ENCODE measurements around the gene OR52E4.

Gene OR52E4

DNA sequence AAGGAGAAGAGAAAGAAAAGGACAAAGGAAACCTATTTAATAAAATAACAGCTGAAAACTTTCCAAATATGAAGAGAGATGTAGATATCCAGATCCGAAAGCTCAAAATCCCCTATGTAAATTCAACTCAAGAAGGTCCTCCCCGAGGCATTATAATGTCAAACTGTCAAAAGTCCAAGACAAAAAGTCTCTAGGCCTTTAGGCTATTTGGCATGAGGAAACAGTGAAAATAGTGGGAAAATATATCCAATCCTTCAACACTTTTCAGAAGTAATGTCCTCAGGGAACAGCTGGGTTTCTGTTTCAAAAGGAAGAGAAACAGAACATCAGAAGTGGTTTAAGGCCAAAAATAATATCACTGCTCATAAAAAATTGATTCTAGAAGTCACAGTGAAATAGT, 1.9 kb upstream of the OR52E4 start:
- Histone ChIP-seq H3K4me3 (ENCODE audit: low read depth, low read length) (no peak overlapping the region), H3K27ac (ENCODE audit: extremely low read depth, low read depth, low read length) (no peak overlapping the region), H3K4me1 (ENCODE audit: control insufficient read depth, insufficient read depth, low read length) (no peaks in the 10 kb centered on the region), H3K36me3 (ENCODE audit: control insufficient read depth in 2 of 2, insufficient read depth in 1 of 2, low read length in 2 of 2) (no peaks in the 10 kb centered on the region), H3K9me3 (ENCODE audit: control insufficient read depth, insufficient read depth, low read depth, low read length) (no peaks in the 10 kb centered on the region)
- POLR2A ChIA-PET, result no interaction called here
- CTCF ChIA-PET, result no interaction called here
- TF ChIP-seq BCL11A (tag by site-specific recombination; IDR thresholded peaks at IDR 0.05; ENCODE audit: low read depth) (no peak), GLIS2 (tag by site-specific recombination; IDR thresholded peaks at IDR 0.05) (no peak), ZNF560 (tag by site-specific recombination; IDR thresholded peaks at IDR 0.05; ENCODE audit: borderline replicate concordance) (no peak), ZNF747 (tag by site-specific recombination; IDR thresholded peaks at IDR 0.05) (no peak), OVOL3 (tag by site-specific recombination; IDR thresholded peaks at IDR 0.05) (no peak)
- TF ChIP-seq, protein P1, sequence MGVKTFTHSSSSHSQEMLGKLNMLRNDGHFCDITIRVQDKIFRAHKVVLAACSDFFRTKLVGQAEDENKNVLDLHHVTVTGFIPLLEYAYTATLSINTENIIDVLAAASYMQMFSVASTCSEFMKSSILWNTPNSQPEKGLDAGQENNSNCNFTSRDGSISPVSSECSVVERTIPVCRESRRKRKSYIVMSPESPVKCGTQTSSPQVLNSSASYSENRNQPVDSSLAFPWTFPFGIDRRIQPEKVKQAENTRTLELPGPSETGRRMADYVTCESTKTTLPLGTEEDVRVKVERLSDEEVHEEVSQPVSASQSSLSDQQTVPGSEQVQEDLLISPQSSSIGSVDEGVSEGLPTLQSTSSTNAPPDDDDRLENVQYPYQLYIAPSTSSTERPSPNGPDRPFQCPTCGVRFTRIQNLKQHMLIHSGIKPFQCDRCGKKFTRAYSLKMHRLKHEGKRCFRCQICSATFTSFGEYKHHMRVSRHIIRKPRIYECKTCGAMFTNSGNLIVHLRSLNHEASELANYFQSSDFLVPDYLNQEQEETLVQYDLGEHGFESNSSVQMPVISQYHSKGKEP (tag by site-specific recombination; IDR thresholded peaks at IDR 0.05), result no peak
- TF ChIP-seq, protein P2, sequence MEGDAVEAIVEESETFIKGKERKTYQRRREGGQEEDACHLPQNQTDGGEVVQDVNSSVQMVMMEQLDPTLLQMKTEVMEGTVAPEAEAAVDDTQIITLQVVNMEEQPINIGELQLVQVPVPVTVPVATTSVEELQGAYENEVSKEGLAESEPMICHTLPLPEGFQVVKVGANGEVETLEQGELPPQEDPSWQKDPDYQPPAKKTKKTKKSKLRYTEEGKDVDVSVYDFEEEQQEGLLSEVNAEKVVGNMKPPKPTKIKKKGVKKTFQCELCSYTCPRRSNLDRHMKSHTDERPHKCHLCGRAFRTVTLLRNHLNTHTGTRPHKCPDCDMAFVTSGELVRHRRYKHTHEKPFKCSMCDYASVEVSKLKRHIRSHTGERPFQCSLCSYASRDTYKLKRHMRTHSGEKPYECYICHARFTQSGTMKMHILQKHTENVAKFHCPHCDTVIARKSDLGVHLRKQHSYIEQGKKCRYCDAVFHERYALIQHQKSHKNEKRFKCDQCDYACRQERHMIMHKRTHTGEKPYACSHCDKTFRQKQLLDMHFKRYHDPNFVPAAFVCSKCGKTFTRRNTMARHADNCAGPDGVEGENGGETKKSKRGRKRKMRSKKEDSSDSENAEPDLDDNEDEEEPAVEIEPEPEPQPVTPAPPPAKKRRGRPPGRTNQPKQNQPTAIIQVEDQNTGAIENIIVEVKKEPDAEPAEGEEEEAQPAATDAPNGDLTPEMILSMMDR (tag by site-specific recombination; IDR thresholded peaks at IDR 0.05), result no peak
- TF ChIP-seq, protein P3, sequence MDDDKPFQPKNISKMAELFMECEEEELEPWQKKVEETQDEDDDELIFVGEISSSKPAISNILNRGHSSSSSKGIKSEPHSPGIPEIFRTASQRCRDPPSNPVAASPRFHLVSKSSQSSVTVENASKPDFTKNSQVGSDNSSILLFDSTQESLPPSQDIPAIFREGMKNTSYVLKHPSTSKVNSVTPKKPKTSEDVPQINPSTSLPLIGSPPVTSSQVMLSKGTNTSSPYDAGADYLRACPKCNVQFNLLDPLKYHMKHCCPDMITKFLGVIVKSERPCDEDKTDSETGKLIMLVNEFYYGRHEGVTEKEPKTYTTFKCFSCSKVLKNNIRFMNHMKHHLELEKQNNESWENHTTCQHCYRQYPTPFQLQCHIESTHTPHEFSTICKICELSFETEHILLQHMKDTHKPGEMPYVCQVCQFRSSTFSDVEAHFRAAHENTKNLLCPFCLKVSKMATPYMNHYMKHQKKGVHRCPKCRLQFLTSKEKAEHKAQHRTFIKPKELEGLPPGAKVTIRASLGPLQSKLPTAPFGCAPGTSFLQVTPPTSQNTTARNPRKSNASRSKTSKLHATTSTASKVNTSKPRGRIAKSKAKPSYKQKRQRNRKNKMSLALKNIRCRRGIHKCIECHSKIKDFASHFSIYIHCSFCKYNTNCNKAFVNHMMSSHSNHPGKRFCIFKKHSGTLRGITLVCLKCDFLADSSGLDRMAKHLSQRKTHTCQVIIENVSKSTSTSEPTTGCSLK (tag by site-specific recombination; IDR thresholded peaks at IDR 0.05), result no peak
- TF ChIP-seq, protein P4, sequence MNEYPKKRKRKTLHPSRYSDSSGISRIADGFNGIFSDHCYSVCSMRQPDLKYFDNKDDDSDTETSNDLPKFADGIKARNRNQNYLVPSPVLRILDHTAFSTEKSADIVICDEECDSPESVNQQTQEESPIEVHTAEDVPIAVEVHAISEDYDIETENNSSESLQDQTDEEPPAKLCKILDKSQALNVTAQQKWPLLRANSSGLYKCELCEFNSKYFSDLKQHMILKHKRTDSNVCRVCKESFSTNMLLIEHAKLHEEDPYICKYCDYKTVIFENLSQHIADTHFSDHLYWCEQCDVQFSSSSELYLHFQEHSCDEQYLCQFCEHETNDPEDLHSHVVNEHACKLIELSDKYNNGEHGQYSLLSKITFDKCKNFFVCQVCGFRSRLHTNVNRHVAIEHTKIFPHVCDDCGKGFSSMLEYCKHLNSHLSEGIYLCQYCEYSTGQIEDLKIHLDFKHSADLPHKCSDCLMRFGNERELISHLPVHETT (tag by site-specific recombination; IDR thresholded peaks at IDR 0.05), result no peak
- TF ChIP-seq, protein P5, sequence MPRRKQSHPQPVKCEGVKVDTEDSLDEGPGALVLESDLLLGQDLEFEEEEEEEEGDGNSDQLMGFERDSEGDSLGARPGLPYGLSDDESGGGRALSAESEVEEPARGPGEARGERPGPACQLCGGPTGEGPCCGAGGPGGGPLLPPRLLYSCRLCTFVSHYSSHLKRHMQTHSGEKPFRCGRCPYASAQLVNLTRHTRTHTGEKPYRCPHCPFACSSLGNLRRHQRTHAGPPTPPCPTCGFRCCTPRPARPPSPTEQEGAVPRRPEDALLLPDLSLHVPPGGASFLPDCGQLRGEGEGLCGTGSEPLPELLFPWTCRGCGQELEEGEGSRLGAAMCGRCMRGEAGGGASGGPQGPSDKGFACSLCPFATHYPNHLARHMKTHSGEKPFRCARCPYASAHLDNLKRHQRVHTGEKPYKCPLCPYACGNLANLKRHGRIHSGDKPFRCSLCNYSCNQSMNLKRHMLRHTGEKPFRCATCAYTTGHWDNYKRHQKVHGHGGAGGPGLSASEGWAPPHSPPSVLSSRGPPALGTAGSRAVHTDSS (tag by site-specific recombination; IDR thresholded peaks at IDR 0.05), result no peak

DNA sequence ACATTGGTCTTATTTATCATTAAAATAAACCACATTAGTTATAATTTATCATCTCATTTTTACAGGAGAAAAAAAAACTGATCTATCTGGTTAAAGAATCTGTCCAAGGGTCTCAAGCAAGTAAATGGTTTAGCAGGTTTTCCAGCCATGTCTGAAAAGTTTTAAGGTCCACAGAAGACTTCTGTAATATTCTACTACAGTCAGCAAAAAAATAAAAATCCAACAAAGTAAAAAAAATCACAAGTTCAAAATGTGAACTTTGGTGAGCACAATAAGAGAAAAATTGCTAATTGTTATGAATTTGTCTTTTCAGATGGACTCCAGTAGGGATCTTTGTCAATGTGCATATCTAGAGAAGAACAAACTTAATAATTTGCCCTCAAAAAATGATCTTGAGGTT, 1.3 kb downstream of the OR52E4 start:
- POLR2A ChIA-PET, result no interaction called here
- CTCF ChIA-PET, result no interaction called here
- TF ChIP-seq, protein P6, sequence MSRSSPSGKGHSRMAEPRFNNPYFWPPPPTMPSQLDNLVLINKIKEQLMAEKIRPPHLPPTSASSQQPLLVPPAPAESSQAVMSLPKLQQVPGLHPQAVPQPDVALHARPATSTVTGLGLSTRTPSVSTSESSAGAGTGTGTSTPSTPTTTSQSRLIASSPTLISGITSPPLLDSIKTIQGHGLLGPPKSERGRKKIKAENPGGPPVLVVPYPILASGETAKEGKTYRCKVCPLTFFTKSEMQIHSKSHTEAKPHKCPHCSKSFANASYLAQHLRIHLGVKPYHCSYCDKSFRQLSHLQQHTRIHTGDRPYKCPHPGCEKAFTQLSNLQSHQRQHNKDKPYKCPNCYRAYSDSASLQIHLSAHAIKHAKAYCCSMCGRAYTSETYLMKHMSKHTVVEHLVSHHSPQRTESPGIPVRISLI (tag by site-specific recombination; IDR thresholded peaks at IDR 0.05), result no peak
- TF ChIP-seq SP2 (tag by site-specific recombination; IDR thresholded peaks at IDR 0.05) (no peak), ZNF561 (tag by site-specific recombination; IDR thresholded peaks at IDR 0.05; ENCODE audit: borderline replicate concordance) (no peak), TCF7L2 (IDR thresholded peaks at IDR 0.05; ENCODE audit: borderline replicate concordance, low read depth, low read length) (no peak), KLF9 (tag by site-specific recombination; IDR thresholded peaks at IDR 0.05; ENCODE audit: low read depth) (no peak), ZNF2 (tag by site-specific recombination; IDR thresholded peaks at IDR 0.05) (no peak), ZNF558 (tag by site-specific recombination; IDR thresholded peaks at IDR 0.05) (no peak), ZNF521 (tag by site-specific recombination; IDR thresholded peaks at IDR 0.05) (no peak)
- TF ChIP-seq, protein P7, sequence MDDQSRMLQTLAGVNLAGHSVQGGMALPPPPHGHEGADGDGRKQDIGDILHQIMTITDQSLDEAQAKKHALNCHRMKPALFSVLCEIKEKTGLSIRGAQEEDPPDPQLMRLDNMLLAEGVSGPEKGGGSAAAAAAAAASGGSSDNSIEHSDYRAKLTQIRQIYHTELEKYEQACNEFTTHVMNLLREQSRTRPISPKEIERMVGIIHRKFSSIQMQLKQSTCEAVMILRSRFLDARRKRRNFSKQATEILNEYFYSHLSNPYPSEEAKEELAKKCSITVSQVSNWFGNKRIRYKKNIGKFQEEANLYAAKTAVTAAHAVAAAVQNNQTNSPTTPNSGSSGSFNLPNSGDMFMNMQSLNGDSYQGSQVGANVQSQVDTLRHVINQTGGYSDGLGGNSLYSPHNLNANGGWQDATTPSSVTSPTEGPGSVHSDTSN (CRISPR knock-in tag; IDR thresholded peaks at IDR 0.05), result no peak

More for the DNA sequence above, 1.3 kb downstream of the OR52E4 start:
- Histone ChIP-seq H3K9me3 (ENCODE audit: control insufficient read depth, insufficient read depth, low read depth, low read length) (no peaks in the 10 kb centered on the region), H3K36me3 (ENCODE audit: control insufficient read depth in 2 of 2, insufficient read depth in 1 of 2, low read length in 2 of 2) (no peaks in the 10 kb centered on the region), H3K27ac (ENCODE audit: extremely low read depth, low read depth, low read length) (no peak overlapping the region), H3K4me1 (ENCODE audit: control insufficient read depth, insufficient read depth, low read length) (no peaks in the 10 kb centered on the region), H3K4me3 (ENCODE audit: low read depth, low read length) (no peak overlapping the region)

All from HEK293 (cell line).